DMS153 (cell line): Measurements from ENCODE around the gene ST3GAL3.

ENCODE experiments used
- DNase-seq: peaks from one replicate; lab custom pipeline; 2025; lab: John Stamatoyannopoulos, UW

Gene ST3GAL3

DNA sequence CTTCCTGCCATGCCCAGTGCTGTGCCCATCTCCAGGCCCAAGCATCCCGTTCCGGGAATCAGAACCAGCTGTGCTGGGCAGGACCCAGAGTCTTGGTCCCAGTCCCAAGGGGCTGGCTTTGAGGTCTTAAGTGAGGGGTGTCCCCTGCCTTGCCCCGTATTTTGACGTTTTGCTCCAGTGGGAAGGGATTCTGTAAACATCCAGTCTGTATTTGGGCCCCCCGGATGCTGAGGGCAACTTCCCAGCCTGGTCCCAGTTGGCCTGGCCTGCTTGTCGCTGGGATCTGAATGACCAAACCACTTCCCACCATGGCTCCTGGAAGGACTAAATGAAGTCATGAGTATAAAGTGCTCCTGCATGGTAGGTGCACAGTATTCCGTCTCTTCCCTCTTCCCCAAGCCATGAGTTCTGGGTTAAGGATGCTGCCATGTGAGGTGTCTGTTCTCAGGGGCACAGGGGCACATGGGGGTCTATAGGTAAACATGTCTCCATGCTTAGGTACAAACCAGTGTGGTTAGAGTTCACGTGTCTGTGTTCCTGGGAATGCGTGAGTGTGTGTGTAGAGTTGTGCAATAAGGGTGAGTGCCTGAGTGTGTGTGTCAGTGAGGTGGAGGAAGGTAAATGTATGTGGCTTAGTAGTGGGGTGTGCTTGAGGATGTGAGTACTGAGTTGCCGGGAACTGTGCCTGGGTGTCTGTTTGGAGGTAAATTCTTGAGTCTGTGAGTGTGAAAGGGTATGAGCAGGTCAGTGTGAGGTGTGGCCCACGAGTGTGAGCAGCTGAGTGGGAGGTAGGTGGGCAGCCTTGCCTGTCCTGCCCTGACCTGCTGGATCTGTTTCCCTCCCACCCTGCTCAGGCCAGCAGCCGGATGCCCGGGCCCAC, 273.2 kb downstream of the ST3GAL3 start:
- no peak for DNase-seq
